ENCODE measurements around the gene CYBC1. TPM values are rescaled to one million over a fixed set of nuclear protein-coding genes. Genes with fewer than 3 reads are reported as not detected.

Gene CYBC1
- total and polyA plus RNA-seq, 9 of the 15 experiments (the other 6 are each of a cell fraction or from before 2014, with no cell fraction given) = 1.3 to 71.8 (median 49.9) TPM

GRCh38 chr17:82415336-82415735 lies 35.2 kb downstream of the CYBC1 start:
- Histone ChIP-seq H3K27ac (ENCODE audit: extremely low read depth, low read depth, low read length) (no peak overlapping the region), H3K36me3 (ENCODE audit: control insufficient read depth, insufficient read depth, low read length) (peaks cover 16% of the 10 kb centered on the region; the same call in 2 of the 3 replicates), H3K9me1 (ENCODE audit: control insufficient read depth, insufficient read depth, low read length) (peaks cover under 1% of the 10 kb centered on the region), H4K20me1 (replicated peaks; ENCODE audit: control insufficient read depth, insufficient read depth, low read length) (peaks cover 15% of the 10 kb centered on the region), H3K27me3 (ENCODE audit: control insufficient read depth in 2 of 2, insufficient read depth in 2 of 2, low read length in 2 of 2) (no peaks in the 10 kb centered on the region), H3K9me3 (replicated peaks; ENCODE audit: control insufficient read depth, insufficient read depth, low read depth, low read length) (no peaks in the 10 kb centered on the region), H3K4me3 (no peak overlapping the region), H3K4me1 (replicated peaks in 1 of 2; ENCODE audit: control insufficient read depth in 2 of 2, insufficient read depth in 2 of 2, low read length in 2 of 2) (peaks cover 8 to 33% of the 10 kb centered on the region in 2 experiments), H2AFZ (ENCODE audit: low read depth, low read length) (no peak overlapping the region), H3K9ac (ENCODE audit: insufficient read depth in 1 of 2, low read depth in 2 of 2, low read length in 2 of 2) (no peak overlapping the region), H3K4me2 (ENCODE audit: insufficient read depth, low read length) (no peak overlapping the region), H3K79me2 (ENCODE audit: control insufficient read depth, insufficient read depth, low read length) (peaks cover 28% of the 10 kb centered on the region)
- in situ Hi-C loops (cut with MboI) = no loop called here
- ATAC-seq (no peak), DNase-seq (ENCODE audit: extremely low read depth in 1 of 4, low spot score in 3 of 4) (no peak), FAIRE-seq (no peak)
- POLR2A ChIA-PET = interaction anchor here (0.6 to 1.6 kb wide), 3 partner anchors 9 to 65 kb away, joined by 3 to 4 read pairs (median 3); no protein-coding TSS in a partner anchor
- CTCF ChIA-PET (ENCODE audit: low intra/inter-chr PET ratio) = interaction anchor here (0.6 kb wide), 1 partner anchor 65 kb away, joined by 4 read pairs; no protein-coding TSS in a partner anchor
- WGBS (ENCODE audit: insufficient coverage, low coverage, missing lambda C conversion rate) = 81% methylated on average over 11 of the region's 26 CpGs
- TF ChIP-seq ZC3H4 (CRISPR knock-in tag; IDR thresholded peaks at IDR 0.05; ENCODE audit: borderline replicate concordance) = no peak
- TF ChIP-seq ZNF282 (CRISPR knock-in tag; IDR thresholded peaks at IDR 0.05) = no peak
- TSS peak; percentile 31 for BruUV-seq (replicated peaks)
- intact Hi-C loops (cut with micrococcal nuclease) = loop anchor here (2.0 to 10.0 kb wide), 2 partner anchors 139 to 177 kb away; no protein-coding TSS in a partner anchor

GRCh38 chr17:82414548-82415281 lies 35.8 kb downstream of the CYBC1 start:
- Histone ChIP-seq H3K4me3 (0 out of 2 replicates have a peak overlapping the region, but pooled peaks have one; percentile 8), H3K9me3 (replicated peaks; ENCODE audit: control insufficient read depth, insufficient read depth, low read depth, low read length) (no peaks in the 10 kb centered on the region), H3K27me3 (ENCODE audit: control insufficient read depth in 2 of 2, insufficient read depth in 2 of 2, low read length in 2 of 2) (no peaks in the 10 kb centered on the region), H3K9me1 (ENCODE audit: control insufficient read depth, insufficient read depth, low read length) (peaks cover 5% of the 10 kb centered on the region), H3K9ac (ENCODE audit: insufficient read depth in 1 of 2, low read depth in 2 of 2, low read length in 2 of 2) (no peak overlapping the region), H3K4me2 (ENCODE audit: insufficient read depth, low read length) (peak overlapping the region; percentile 59; the same call in 1 of the 2 replicates), H3K4me1 (replicated peaks in 1 of 2; ENCODE audit: control insufficient read depth in 2 of 2, insufficient read depth in 2 of 2, low read length in 2 of 2) (peaks cover 5 to 37% of the 10 kb centered on the region in 2 experiments), H2AFZ (ENCODE audit: low read depth, low read length) (no peak overlapping the region), H3K36me3 (ENCODE audit: control insufficient read depth, insufficient read depth, low read length) (peaks cover 14% of the 10 kb centered on the region; the same call in 2 of the 3 replicates), H4K20me1 (replicated peaks; ENCODE audit: control insufficient read depth, insufficient read depth, low read length) (peaks cover 15% of the 10 kb centered on the region), H3K27ac (ENCODE audit: extremely low read depth, low read depth, low read length) (no peak overlapping the region), H3K79me2 (ENCODE audit: control insufficient read depth, insufficient read depth, low read length) (peaks cover 31% of the 10 kb centered on the region)
- DNase-seq (ENCODE audit: extremely low read depth in 1 of 4, low spot score in 3 of 4) (peak; percentile 83 to 92 (median 90)), ATAC-seq (peak; percentile 88), FAIRE-seq (peak; percentile 86)
- BruUV-seq (replicated peaks) = no TSS peak
- in situ Hi-C loops (cut with MboI) = no loop called here
- ChIA-PET CTCF (ENCODE audit: low intra/inter-chr PET ratio) (interaction anchor here (0.6 to 1.3 kb wide), 4 partner anchors 63 to 209 kb away, joined by 4 to 7 read pairs (median 4); no protein-coding TSS in a partner anchor), POLR2A (interaction anchor here (0.6 to 1.6 kb wide), 5 partner anchors 9 to 116 kb away, joined by 3 to 6 read pairs (median 3); no protein-coding TSS in a partner anchor)
- 18% methylated on average over 38 of the region's 38 CpGs for WGBS (ENCODE audit: insufficient coverage, low coverage, missing lambda C conversion rate)
- intact Hi-C loops (cut with micrococcal nuclease) = loop anchor here (1.0 to 10.0 kb wide), 3 partner anchors 63 to 176 kb away; no protein-coding TSS in a partner anchor
- TF ChIP-seq ZNF444 (CRISPR knock-in tag; IDR thresholded peaks at IDR 0.05) = no peak
- TF ChIP-seq RBFOX2 (IDR thresholded peaks at IDR 0.05; ENCODE audit: low read depth, low read length) = peak; percentile 13
- TF ChIP-seq KLF6 (CRISPR knock-in tag; IDR thresholded peaks at IDR 0.05; ENCODE audit: borderline replicate concordance) = no peak
- TF ChIP-seq MAZ (CRISPR knock-in tag; conservative IDR thresholded peaks at IDR 0.05 in 1 of 2, IDR thresholded peaks at IDR 0.05 in 1 of 2) = peak; percentile 34 to 92; a peak in 3 of 4 replicates
- TF ChIP-seq PRMT5 (CRISPR knock-in tag; IDR thresholded peaks at IDR 0.05) = peak; percentile 97
- TF ChIP-seq ZNF316 (IDR thresholded peaks at IDR 0.05) = no peak
- no peak for TF ChIP-seq HNRNPLL (IDR thresholded peaks at IDR 0.05; ENCODE audit: low read depth, low read length, poor library complexity, severe bottlenecking)
- no peak for TF ChIP-seq STAT5B (CRISPR knock-in tag; IDR thresholded peaks at IDR 0.05)
- no peak for TF ChIP-seq CAMTA2 (CRISPR knock-in tag; conservative IDR thresholded peaks at IDR 0.05)
- TF ChIP-seq SIRT6 (IDR thresholded peaks at IDR 0.05; ENCODE audit: low read depth, low read length) = no peak
- no peak for TF ChIP-seq ZNF75A (CRISPR knock-in tag; IDR thresholded peaks at IDR 0.05)
- no peak for TF ChIP-seq ZNF184 (CRISPR knock-in tag; IDR thresholded peaks at IDR 0.05)
- TF ChIP-seq MED1 (CRISPR knock-in tag; IDR thresholded peaks at IDR 0.05; ENCODE audit: borderline replicate concordance) = no peak
- no peak for TF ChIP-seq NONO (IDR thresholded peaks at IDR 0.05; ENCODE audit: low read depth in 2 of 2, low read length in 1 of 2)

Data from K562 (cell line).